ENCODE results near the gene NT5C2. TPM values are rescaled to one million over a fixed set of nuclear protein-coding genes. Genes with fewer than 3 reads are reported as not detected.

Gene NT5C2
- total and polyA plus RNA-seq, 2 of the 8 experiments (the other 6 are each of a cell fraction or from before 2014, with no cell fraction given) = 35.2 to 106 TPM

- TF ChIP-seq BCL11A (IDR thresholded peaks at IDR 0.05; ENCODE audit: low read depth in 2 of 2, low read length in 2 of 2) (no peak), CHD2 (IDR thresholded peaks at IDR 0.05; ENCODE audit: low read length) (no peak), SRF (IDR thresholded peaks at IDR 0.05; ENCODE audit: low read depth, low read length) (no peak), BRCA1 (IDR thresholded peaks at IDR 0.05; ENCODE audit: low read depth, low read length) (no peak), CHD7 (IDR thresholded peaks at IDR 0.05; ENCODE audit: insufficient replicate concordance, low read length) (no peak), KDM5A (IDR thresholded peaks at IDR 0.05; ENCODE audit: low read length) (no peak), BACH1 (IDR thresholded peaks at IDR 0.05; ENCODE audit: low read length) (no peak), EZH2 (IDR thresholded peaks at IDR 0.05; ENCODE audit: low read depth, low read length, severe bottlenecking) (no peak)
Measured at GRCh38 chr10:103124420-103125096, 68.5 kb downstream of the NT5C2 start (continued).
